ENCODE data around the gene PTCD1. TPM values are rescaled to one million over a fixed set of nuclear protein-coding genes. Genes with fewer than 3 reads are reported as not detected.
A peak's percentile ranks its signal among the peaks of the same experiment; 100 is the strongest.

Gene PTCD1
- total RNA-seq, 1 donor from 2014 or later: 10.5 TPM

DNA sequence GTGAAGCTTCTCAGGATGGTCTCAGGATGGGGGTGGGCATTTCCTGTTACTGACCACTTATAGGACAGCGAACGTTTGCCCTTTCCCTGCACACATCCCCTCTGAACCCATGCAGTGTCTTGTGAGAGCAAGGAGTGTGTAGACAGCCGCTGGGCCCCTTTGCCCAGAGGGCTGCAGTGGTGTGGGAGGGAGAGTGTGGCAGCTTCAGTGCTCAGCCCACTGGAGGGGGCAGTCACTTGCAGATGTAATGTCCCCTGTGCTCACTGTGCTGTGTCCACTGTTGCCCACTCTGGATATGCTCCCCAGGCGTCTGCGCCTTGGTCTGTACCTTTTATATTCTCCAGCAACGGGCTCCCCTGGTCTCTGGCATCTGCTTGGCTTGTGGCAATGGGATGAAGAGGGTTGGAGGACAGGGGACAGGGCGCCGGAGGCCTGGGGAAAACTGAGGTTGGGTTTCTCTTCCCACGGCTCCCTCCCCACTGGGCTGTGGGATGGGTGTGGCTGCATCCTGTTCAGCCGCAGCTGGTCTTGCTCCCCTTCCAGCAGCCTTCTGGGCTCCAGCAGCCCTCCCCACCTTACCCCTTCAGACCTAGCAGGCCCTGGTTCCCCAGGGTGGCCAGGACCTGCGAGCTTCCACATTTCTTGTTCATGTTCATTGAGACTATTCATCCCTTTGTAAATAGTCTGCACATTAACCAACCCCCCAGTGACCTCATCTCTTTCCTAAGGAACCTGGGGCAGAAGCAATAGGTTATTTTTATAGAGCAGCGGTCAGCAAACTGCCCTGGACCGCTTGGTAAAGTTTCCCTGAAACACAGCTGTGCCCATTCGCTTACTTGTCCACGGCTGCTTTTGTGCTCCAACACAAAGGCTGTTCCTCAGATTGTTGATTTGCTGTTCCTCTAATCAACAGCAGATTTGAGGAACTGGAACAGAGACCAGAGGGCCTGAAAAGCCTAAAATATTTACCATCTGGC lies 40.2 kb upstream of the PTCD1 start:
- Histone ChIP-seq H3K9ac (no peak overlapping the region), H3K79me2 (ENCODE audit: low read depth) (peaks cover 62% of the 10 kb centered on the region), H3K4me2 (no peak overlapping the region), H3K36me3 (no peaks in the 10 kb centered on the region), H3K27ac (no peak overlapping the region), H3K4me3 (no peak overlapping the region), H4K20me1 (ENCODE audit: low read depth) (peaks cover 3% of the 10 kb centered on the region), H3K4me1 (peaks cover 3% of the 10 kb centered on the region), H3F3A (ENCODE audit: low read depth) (no peaks in the 10 kb centered on the region), H3K27me3 (no peaks in the 10 kb centered on the region), H3K9me3 (ENCODE audit: low read depth) (no peaks in the 10 kb centered on the region), H2AFZ (replicated peaks) (no peak overlapping the region)
- H3K9me3 Mint-ChIP-seq: no peaks in the 10 kb centered on the region
- H3K36me3 Mint-ChIP-seq: peaks cover 20% of the 10 kb centered on the region
- peaks cover 6% of the 10 kb centered on the region for H3K4me1 Mint-ChIP-seq
- no peaks in the 10 kb centered on the region for H3K27me3 Mint-ChIP-seq (ENCODE audit: insufficient read depth, low read depth)
- no peak overlapping the region for H3K27ac Mint-ChIP-seq
- no peak overlapping the region for H3K4me3 Mint-ChIP-seq
- TF ChIP-seq, protein P1, sequence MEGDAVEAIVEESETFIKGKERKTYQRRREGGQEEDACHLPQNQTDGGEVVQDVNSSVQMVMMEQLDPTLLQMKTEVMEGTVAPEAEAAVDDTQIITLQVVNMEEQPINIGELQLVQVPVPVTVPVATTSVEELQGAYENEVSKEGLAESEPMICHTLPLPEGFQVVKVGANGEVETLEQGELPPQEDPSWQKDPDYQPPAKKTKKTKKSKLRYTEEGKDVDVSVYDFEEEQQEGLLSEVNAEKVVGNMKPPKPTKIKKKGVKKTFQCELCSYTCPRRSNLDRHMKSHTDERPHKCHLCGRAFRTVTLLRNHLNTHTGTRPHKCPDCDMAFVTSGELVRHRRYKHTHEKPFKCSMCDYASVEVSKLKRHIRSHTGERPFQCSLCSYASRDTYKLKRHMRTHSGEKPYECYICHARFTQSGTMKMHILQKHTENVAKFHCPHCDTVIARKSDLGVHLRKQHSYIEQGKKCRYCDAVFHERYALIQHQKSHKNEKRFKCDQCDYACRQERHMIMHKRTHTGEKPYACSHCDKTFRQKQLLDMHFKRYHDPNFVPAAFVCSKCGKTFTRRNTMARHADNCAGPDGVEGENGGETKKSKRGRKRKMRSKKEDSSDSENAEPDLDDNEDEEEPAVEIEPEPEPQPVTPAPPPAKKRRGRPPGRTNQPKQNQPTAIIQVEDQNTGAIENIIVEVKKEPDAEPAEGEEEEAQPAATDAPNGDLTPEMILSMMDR (IDR thresholded peaks at IDR 0.05): no peak
- no peak for TF ChIP-seq EZH2phosphoT487 (IDR thresholded peaks at IDR 0.05)
- TF ChIP-seq EZH2 (IDR thresholded peaks at IDR 0.05): no peak
- no peak for DNase-seq (ENCODE audit: low spot score)

DNA sequence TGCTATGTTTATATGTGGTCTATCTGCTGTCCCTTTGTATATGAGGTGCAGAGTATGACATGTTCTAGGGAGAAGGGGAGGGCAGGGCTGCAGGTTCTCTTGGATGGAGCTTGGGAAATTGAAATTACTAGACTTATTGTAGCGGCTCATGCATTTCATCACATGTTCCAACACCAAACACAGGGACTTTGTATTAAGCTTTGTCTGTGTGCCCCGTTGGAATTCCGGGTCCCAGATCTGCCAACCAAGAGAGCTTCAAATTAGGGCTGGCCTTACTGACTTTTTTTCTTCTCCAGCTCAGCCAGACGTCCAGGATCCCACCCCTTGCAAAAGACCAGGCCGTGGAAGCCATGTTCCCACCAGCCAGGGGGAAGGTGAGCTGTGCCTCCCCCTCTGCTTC lies 37.5 kb upstream of the PTCD1 start:
- no peak overlapping the region for H3K4me3 Mint-ChIP-seq
- TF ChIP-seq, protein P1 (IDR thresholded peaks at IDR 0.05): no peak
- TF ChIP-seq EZH2 (IDR thresholded peaks at IDR 0.05) (no peak), EZH2phosphoT487 (IDR thresholded peaks at IDR 0.05) (no peak)
- Histone ChIP-seq H3K9me3 (ENCODE audit: low read depth) (no peaks in the 10 kb centered on the region), H3K4me1 (peaks cover 5% of the 10 kb centered on the region), H3K4me3 (no peak overlapping the region), H3K79me2 (ENCODE audit: low read depth) (peaks cover 72% of the 10 kb centered on the region), H3K27me3 (no peaks in the 10 kb centered on the region), H2AFZ (replicated peaks) (no peak overlapping the region), H3K9ac (no peak overlapping the region), H3K36me3 (no peaks in the 10 kb centered on the region), H3K27ac (no peak overlapping the region), H4K20me1 (ENCODE audit: low read depth) (peaks cover 3% of the 10 kb centered on the region), H3K4me2 (no peak overlapping the region), H3F3A (ENCODE audit: low read depth) (peaks cover 9% of the 10 kb centered on the region)
- no peak for DNase-seq (ENCODE audit: low spot score)
- H3K9me3 Mint-ChIP-seq: no peaks in the 10 kb centered on the region
- H3K4me1 Mint-ChIP-seq: peaks cover 13% of the 10 kb centered on the region
- peaks cover 4% of the 10 kb centered on the region for H3K27me3 Mint-ChIP-seq (ENCODE audit: insufficient read depth, low read depth)
- peaks cover 14% of the 10 kb centered on the region for H3K36me3 Mint-ChIP-seq
- H3K27ac Mint-ChIP-seq: peak overlapping the region; percentile 37

DNA sequence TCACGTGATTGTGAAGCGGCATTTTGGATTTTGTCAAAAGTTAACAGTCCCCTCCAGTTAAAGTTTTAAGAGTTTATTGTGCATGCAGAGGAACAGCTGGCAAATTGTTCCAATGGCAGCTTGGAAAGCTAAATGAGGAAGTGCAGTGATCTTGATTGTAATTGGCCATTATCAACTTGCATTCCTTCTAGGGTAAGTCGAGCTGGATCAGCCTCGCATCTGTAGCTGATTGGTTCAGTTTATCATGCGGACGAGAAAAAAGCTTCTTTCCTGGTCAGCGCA lies 34.7 kb upstream of the PTCD1 start:
- peak overlapping the region; percentile 79 for H3K4me2 ChIP-seq
- DNase-seq (ENCODE audit: low spot score): peak; percentile 54
- H2AFZ ChIP-seq (replicated peaks): peak overlapping the region; percentile 84
- Mint-ChIP-seq H3K36me3 (peaks cover 8% of the 10 kb centered on the region), H3K27me3 (ENCODE audit: insufficient read depth, low read depth) (peaks cover 5% of the 10 kb centered on the region), H3K27ac (peak overlapping the region; percentile 91), H3K9me3 (no peaks in the 10 kb centered on the region), H3K4me3 (peak overlapping the region; percentile 98), H3K4me1 (peaks cover 14% of the 10 kb centered on the region)
- peaks cover 5% of the 10 kb centered on the region for H3K4me1 ChIP-seq
- H3K79me2 ChIP-seq (ENCODE audit: low read depth): peaks cover 55% of the 10 kb centered on the region
- H3K9ac ChIP-seq: peak overlapping the region; percentile 84
- TF ChIP-seq EZH2 (IDR thresholded peaks at IDR 0.05): no peak
- no peak for TF ChIP-seq EZH2phosphoT487 (IDR thresholded peaks at IDR 0.05)
- TF ChIP-seq, protein P1 (IDR thresholded peaks at IDR 0.05): no peak
- H3K9me3 ChIP-seq (ENCODE audit: low read depth): no peaks in the 10 kb centered on the region
- H3K27me3 ChIP-seq: peaks cover 10% of the 10 kb centered on the region
- peaks cover 3% of the 10 kb centered on the region for H4K20me1 ChIP-seq (ENCODE audit: low read depth)
- no peaks in the 10 kb centered on the region for H3K36me3 ChIP-seq
- peak overlapping the region; percentile 86 for H3K4me3 ChIP-seq
- H3K27ac ChIP-seq: peak overlapping the region; percentile 18
- H3F3A ChIP-seq (ENCODE audit: low read depth): peaks cover 27% of the 10 kb centered on the region
